Measurements from ENCODE around the gene RICTOR. TPM values are rescaled to one million over a fixed set of nuclear protein-coding genes. Genes with fewer than 3 reads are reported as not detected.
"Not testable (repeated sequence)": the region's sequence is repeated elsewhere in the genome, so short reads cannot be mapped to it uniquely, and the experiment has no call there.

The RICTOR gene
- total RNA-seq, 1 experiment from 2014 or later, result 7.3 TPM

DNA sequence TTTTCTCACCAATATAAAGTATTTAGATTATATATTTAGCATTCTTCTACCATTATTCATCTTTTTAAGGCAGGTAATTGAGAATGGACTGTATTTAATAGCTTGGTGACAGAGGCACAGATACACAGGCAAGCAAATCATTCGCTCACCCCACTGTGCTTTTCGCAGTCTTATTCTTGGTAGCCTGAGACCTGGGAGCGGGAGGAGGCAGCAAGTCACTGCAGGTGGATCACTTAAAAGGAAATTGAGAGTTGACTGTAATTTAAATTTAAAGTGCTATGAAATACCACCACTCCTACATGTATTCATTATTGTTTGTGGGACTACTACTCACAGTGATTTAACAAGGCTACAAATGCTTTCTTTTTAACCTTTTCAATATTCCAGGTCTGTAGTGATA lies 9.7 kb downstream of the RICTOR start:
- in situ Hi-C loops (cut with HindIII; ENCODE audit: low pct_unique_long_range_greater_than_20kb, low sequenced_read_pairs), result no loop called here
- DNase-seq (ENCODE audit: low read depth), result no peak

DNA sequence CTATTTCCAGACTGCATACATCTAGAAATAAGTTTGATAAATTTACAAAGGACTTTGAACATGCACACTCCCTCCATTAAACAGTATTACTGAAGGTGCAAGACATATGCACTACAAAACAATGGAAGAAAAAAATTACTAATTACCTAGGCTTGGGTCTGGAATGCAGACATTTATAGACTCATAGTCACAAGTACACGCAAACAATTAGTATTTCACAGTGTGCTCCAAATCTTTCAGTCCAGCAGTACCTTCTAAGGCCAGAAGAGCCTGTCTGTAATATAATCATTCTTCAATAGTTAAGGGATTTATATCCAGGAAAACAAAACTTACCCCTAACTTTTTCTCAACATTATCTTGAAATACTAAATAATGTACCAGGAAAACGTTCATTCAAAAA lies 11.2 kb downstream of the RICTOR start:
- DNase-seq (ENCODE audit: low read depth), result no peak
- in situ Hi-C loops (cut with HindIII; ENCODE audit: low pct_unique_long_range_greater_than_20kb, low sequenced_read_pairs), result no loop called here

DNA sequence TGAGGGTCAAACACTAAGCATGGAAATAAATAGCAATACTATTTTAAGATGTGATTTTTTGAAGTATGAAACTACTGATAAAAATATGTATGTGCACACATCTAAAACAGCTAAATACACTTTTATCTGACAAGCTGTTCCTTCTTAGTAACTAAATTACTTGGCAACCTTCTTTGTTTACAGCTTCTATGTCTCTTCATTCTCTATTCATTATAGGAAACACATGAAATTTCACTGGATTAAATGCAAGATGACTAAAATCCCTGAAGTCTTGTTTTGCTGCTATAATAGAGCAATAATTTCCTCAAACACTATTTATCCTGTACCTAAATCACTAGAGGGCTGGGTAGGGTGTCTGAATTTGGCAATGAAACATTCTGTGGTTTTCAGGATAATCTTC lies 11.7 kb downstream of the RICTOR start:
- in situ Hi-C loops (cut with HindIII; ENCODE audit: low pct_unique_long_range_greater_than_20kb, low sequenced_read_pairs), result no loop called here
- DNase-seq (ENCODE audit: low read depth), result no peak

DNA sequence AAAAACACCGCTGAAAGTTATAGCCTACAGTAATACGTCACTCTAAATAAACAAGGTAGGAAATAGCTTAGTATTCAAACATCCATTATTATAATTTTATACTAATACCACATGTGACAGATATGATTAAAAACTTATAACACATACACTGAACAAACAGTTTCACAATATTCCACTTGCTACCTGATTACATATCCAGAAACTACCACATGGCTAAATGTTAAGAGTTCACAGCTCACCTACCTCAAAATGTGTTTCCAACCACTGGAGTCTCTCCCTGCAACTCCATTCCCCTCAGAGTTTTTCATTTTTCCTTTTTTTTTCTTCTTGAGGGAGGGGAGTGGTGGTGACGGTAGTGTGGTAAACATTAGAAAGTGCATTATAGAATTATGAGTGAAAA lies 12.1 kb downstream of the RICTOR start:
- in situ Hi-C loops (cut with HindIII; ENCODE audit: low pct_unique_long_range_greater_than_20kb, low sequenced_read_pairs), result no loop called here
- no peak for DNase-seq (ENCODE audit: low read depth)

DNA sequence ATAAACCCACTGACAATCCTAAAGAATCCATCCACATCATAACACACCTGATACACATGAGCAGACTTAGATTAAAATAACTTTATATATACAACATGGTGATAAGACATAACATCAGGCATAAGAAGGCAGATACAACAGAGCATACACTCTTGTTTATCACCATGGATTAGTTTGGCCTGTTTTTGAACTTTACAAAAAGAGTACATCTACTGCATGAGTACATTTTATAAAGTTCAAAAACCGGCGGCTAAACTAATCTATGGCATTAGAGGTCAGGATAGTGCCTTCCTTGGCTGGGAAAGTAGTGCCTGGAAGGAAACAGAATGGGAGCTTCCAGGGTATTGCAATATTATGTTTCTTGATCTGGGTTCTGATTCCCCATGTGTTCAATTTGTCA lies 15.1 kb downstream of the RICTOR start:
- in situ Hi-C loops (cut with HindIII; ENCODE audit: low pct_unique_long_range_greater_than_20kb, low sequenced_read_pairs), result no loop called here

DNA sequence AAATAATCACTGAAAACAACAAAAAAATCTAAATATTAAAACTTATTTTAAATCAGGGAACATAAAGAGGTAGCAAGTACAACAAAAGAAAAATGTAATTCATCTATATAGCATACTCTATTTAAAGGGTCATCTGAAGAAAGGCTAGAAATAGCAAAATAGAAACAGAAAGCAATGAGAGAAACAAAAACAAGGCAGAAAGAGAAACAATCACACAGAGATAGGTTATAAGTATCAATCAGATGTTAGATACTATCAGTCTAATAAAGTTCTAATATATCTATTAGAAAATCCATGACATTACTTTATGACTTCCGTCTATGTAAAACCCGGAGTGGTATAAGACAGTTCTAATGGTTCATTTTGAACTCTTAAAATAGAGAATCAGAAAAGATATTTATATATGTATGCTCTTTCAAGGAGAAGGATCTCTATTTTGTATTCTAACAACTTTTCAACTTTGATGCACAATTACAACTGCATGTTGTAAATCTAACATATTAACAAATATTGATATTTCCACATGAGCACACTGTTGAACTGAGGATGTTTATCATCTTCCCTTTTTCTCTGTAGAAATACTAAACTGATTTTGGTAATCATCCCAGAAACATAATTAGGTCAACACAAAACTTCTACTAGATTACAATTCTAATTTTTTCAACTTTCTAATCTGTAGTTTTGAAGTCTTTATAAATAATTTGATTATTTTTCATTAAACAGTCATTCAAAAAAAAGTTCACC lies 15.8 kb downstream of the RICTOR start:
- in situ Hi-C loops (cut with HindIII; ENCODE audit: low pct_unique_long_range_greater_than_20kb, low sequenced_read_pairs), result no loop called here
- no peak for DNase-seq (ENCODE audit: low read depth)

More for the DNA sequence above, 15.1 kb downstream of the RICTOR start:
- no peak for DNase-seq (ENCODE audit: low read depth)

DNA sequence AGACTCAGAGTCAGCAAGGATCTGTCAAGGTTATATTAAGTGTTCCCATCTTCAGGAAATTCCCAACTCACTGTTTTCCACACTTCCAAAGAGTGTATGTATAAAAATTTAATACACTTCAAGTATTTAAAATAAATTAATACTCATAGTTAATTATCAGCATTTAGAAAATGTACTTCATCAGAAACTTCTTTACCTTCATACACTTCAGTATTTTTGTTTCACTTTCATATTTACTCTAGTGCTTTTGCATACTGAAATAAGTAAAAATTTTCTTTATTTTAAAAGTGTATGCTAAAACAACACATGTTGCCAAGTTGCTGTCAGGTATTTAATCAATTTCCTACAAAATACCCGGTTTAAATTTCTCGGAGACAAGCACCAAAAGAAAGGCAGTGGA lies 16.5 kb downstream of the RICTOR start:
- in situ Hi-C loops (cut with HindIII; ENCODE audit: low pct_unique_long_range_greater_than_20kb, low sequenced_read_pairs), result no loop called here
- DNase-seq (ENCODE audit: low read depth), result no peak

DNA sequence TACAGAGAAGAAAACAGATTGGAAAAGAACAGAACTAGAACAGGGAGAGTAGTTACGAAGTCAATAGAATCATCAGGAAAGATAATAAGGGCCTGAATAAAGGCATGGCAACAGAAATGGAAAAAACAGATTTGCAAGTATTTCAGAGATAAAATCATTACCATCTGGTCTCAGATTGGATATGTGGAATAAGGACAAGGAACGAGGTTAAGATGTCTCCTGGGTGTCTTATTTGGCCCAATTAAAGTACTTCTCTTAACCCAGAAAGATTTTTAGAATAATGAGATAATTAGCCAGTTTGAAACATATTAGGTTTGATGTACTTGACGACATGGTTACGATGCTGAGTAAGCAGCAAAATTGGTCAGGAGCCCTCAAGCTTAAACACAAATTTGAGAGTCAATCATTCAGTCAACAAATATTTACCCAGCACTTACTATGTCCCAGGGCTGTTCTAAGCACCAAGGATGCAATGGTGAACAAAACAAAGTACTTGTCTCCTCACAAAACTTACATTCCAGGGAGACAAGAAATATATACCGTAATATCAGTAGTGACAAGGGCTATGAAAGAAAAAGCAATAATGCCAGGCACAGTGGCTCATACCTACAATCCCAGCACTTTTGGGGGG lies 18.3 kb downstream of the RICTOR start:
- in situ Hi-C loops (cut with HindIII; ENCODE audit: low pct_unique_long_range_greater_than_20kb, low sequenced_read_pairs), result no loop called here
- no peak for DNase-seq (ENCODE audit: low read depth)

DNA sequence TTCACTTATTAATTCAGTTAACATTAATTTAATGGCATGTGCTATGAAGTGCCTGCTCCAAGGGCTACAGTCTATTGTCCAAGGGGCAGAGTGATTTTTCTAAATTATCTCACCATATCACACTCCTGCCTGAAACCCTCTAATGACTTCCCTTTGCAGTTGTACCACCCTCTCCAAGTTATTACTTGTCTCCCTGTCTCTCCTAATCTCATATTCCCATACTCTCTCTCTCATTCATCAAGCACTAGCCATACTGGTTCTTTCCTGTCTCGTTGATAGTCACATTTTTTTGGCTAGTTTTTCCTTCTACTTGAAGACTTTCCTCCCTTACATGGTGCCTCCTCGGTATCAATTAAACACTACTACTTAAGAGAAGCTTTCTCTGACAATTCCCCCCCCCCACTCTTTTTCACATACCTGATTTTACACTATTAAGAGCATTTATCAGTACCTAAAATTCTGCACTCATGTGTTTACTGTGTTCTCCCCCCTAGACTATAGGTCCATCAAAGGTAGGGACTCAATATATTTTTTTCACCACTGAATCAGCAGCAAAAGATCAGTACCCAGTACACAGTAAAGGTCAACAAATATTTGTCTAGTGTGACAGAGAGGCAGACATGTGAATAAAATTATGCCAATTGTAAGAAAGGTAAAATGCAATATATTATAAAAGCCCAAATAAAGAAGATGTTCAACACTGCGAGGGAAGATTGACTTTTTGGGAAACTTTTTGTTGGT lies 19.0 kb downstream of the RICTOR start:
- in situ Hi-C loops (cut with HindIII; ENCODE audit: low pct_unique_long_range_greater_than_20kb, low sequenced_read_pairs), result no loop called here
- no peak for DNase-seq (ENCODE audit: low read depth)

DNA sequence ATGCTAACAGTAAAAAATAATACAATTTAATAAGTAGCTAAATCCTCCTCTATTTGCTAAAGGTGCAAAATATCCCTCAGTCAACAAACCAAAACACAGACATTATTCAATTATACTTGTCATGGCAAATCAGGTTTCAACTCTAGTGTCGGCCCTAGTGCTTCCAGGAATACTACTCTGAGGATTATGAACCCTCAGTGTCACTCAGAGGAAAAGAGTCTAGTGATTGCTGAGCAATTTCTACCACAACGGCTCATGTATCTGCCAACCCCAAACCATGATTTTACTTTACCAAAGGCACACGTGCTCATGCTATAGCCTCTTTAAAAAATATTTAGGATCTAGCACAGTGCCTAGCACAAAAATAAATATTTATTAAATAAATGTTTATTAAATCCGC lies 21.0 kb downstream of the RICTOR start:
- DNase-seq (ENCODE audit: low read depth), result no peak
- in situ Hi-C loops (cut with HindIII; ENCODE audit: low pct_unique_long_range_greater_than_20kb, low sequenced_read_pairs), result no loop called here

DNA sequence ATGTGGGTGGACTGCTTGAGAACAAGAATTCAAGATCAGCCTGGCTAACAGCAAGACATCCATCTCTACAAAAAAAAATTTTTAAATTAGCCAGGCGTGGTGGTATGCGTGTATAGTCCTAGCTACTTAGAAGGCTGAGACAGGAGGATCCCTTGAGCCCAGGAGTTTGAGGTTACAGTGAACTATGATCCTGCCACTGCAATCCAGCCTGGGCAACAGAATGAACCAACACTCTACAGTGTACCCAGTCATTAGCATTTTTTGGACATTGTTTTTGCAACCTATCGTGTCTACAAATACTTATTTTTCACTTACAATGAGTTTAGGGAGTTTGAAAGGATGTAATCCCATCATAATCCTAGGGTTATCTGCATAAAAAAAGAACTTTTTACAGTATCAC lies 22.1 kb downstream of the RICTOR start:
- DNase-seq (ENCODE audit: low read depth), result no peak
- in situ Hi-C loops (cut with HindIII; ENCODE audit: low pct_unique_long_range_greater_than_20kb, low sequenced_read_pairs), result no loop called here

DNA sequence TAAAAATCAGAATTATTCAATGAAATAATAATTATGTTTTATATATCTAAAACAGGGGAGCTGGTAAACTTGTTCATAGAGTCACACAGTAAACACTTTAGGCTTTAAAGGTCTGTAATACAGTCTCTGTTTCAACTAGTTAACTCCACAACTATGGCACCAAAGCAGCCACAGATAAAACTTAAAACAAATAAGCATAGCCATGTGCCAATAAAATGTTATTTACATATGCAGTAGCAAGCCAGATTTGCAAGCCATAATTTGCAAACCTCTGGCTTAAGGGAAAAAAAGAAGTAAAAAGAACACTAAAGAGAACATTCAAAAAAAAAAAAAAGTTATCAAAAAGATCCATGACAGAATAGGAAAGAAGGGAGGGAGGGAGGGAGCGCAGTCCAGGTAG lies 24.9 kb downstream of the RICTOR start:
- in situ Hi-C loops (cut with HindIII; ENCODE audit: low pct_unique_long_range_greater_than_20kb, low sequenced_read_pairs), result no loop called here
- DNase-seq (ENCODE audit: low read depth), result no peak

DNA sequence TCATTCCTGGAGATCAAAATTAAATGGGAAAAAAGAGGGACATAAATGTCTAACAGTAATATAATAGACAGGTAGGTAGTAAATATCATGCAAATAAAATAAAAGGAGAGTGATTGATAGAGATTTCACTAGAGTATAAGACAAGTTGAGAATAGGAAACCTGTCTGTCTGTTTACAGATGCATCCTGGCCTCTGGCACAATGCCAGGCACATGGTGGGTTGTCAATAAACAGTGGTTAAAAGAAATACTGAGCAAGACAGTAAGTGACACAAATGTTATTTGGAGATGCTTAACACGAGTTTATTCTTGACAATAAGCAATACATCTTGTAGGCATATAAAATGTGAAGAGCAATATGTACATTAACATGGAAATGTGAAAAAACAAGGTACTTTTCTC lies 33.3 kb downstream of the RICTOR start:
- in situ Hi-C loops (cut with HindIII; ENCODE audit: low pct_unique_long_range_greater_than_20kb, low sequenced_read_pairs), result no loop called here

DNA sequence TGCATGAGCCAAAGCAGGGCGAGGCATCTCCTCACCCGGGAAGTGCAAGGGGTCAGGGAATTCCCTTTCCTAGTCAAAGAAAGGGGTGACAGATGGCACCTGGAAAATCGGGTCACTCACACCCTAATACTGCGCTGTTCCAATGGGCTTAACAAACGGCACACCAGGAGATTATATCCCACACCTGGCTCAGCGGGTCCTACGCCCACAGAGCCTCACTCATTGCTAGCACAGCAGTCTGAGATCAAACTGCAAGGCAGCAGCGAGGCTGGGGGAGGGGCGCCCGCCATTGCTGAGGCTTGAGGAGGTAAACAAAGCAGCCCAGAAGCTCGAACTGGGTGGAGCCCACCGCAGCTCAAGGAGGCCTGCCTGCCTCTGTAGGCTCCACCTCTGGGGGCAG lies 39.7 kb downstream of the RICTOR start:
- in situ Hi-C loops (cut with HindIII; ENCODE audit: low pct_unique_long_range_greater_than_20kb, low sequenced_read_pairs), result not testable (repeated sequence)
- DNase-seq (ENCODE audit: low read depth), result peak; percentile 12

More for the DNA sequence above, 33.3 kb downstream of the RICTOR start:
- no peak for DNase-seq (ENCODE audit: low read depth)

DNA sequence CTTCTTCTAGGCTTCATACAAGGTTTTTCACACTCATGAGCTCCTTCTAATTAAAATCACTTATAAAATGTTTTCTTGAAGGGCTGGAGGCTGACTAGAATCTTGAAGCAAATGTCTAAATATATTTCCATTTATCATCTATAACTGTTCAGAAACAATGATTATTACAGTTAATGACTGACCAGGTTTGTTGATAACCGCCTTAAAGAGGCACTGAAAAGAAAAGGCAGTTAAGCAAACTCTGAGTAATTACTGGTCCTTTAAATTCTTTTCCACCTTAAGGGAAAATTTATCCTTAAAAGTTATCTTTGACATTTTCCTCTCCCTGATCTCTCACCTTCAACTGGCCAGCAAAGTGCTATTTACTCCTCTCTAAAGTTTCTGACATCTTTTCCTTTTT lies 43.2 kb downstream of the RICTOR start:
- in situ Hi-C loops (cut with HindIII; ENCODE audit: low pct_unique_long_range_greater_than_20kb, low sequenced_read_pairs), result no loop called here
- DNase-seq (ENCODE audit: low read depth), result no peak

DNA sequence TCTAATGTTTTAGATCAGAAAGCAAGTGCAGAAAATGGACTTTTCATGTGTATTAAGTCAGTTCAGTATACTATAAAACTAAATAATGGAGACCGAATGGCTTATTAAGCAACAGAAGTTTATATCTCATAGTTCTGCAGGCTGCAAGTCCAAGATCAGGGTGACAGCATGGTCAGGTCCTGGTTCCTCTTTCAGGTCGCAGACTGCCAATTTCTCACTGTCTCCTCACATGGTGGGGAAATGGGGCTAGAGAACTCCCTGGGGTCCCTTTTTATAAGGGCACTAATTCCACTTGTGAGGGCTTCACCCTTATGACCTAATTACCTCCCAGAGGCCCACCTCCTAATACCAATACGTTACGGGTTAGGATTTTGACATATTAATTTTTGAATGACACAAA lies 48.7 kb downstream of the RICTOR start:
- DNase-seq (ENCODE audit: low read depth), result no peak
- in situ Hi-C loops (cut with HindIII; ENCODE audit: low pct_unique_long_range_greater_than_20kb, low sequenced_read_pairs), result no loop called here

DNA sequence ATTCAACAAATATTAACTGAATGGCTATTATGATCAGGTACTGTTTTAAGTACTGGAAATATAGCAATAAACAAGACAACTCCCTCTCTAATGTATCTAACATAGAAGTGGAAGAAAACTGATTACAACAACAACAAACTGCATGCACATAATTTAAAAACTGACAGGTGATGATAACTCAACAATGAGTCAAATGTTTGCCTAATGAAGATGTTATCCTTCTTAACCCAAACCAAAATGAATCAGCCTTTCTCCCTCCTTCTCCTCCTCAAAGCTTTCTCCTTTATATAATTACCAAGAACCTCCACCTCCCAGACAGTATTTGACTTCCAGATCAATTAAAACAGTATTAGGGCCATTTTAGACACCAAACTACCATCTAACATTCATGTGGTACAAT lies 49.3 kb downstream of the RICTOR start:
- in situ Hi-C loops (cut with HindIII; ENCODE audit: low pct_unique_long_range_greater_than_20kb, low sequenced_read_pairs), result no loop called here
- no peak for DNase-seq (ENCODE audit: low read depth)

DNA sequence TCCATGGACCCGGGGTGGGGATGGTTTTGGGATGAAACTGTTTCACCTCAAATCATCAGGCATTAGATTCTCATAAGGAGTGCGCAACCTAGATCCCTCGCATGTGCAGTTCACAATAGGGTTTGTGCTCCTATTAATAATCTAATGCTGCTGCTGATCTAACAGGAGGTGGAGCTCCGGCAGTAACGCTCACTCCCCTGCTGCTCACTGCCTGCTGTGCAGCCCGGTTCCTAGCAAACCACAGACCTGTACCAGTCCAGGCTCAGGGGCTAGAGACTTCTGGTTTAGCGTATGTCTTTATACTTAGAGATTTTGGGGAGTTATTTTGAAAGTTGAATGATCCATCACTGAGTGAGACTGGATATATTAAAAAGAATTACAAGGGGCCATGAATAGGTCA lies 50.2 kb downstream of the RICTOR start:
- in situ Hi-C loops (cut with HindIII; ENCODE audit: low pct_unique_long_range_greater_than_20kb, low sequenced_read_pairs), result no loop called here
- no peak for DNase-seq (ENCODE audit: low read depth)

DNA sequence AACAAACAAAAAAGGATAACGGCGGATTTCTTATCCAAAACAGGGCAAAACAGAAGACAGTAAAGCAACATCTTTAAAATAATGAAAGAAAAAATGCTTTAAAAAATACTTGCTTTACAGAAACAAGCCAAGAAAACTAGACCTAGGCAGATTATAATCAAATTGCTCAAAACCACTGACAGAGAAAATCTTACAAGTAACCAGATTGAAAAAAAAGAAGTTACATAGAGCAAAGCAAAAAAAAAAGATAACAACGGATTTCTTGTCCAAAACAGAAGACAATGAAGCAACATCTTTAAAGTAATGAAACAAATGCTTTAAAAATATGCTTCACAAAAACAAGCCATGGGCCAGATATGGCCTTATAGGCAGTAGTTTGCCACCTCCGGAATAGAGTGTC lies 51.1 kb downstream of the RICTOR start:
- DNase-seq (ENCODE audit: low read depth), result no peak
- in situ Hi-C loops (cut with HindIII; ENCODE audit: low pct_unique_long_range_greater_than_20kb, low sequenced_read_pairs), result no loop called here

Measured in Caki2 (cell line).